Effector memory CD8-positive, alpha-beta T cell (primary cell): ENCODE data around the gene NBEA.

Experiments used
- ATAC-seq: fragments of 150-1000 bp; cut with Tn5 transposase; replicated peaks from 2 replicates; pipeline ENCODE4 v1.10.0; 2021; ENCODE audit warnings: mild to moderate bottlenecking, moderate library complexity
- DNase-seq, 3 experiments: peaks; one replicate each; pipeline ENCODE4 v3.0.0; 2021
- H3K27ac Mint-ChIP-seq, 2 donors: one replicate each; pipeline ENCODE4 v1.8.0; 2022; ENCODE audit warnings: mild to moderate bottlenecking in 2 of 2, mixed read lengths in 2 of 2, moderate library complexity in 2 of 2
- H3K27me3 Mint-ChIP-seq, 2 donors: one replicate each; pipeline ENCODE4 v1.8.0; 2022; ENCODE audit warnings: mixed read lengths in 2 of 2
- H3K36me3 Mint-ChIP-seq: one replicate; pipeline ENCODE4 v1.8.0; 2022; ENCODE audit warnings: mild to moderate bottlenecking, moderate library complexity, mixed read lengths; ENCODE audit not compliant: insufficient read depth
- H3K4me1 Mint-ChIP-seq, 2 donors: one replicate each; pipeline ENCODE4 v1.8.0; 2022; ENCODE audit warnings: low read depth in 2 of 2, mixed read lengths in 2 of 2
- H3K4me3 Mint-ChIP-seq, 2 donors: one replicate each; pipeline ENCODE4 v1.8.0; 2022; ENCODE audit warnings: mild to moderate bottlenecking in 2 of 2, mixed read lengths in 2 of 2, moderate library complexity in 2 of 2
- H3K9me3 Mint-ChIP-seq, 2 donors: one replicate each; pipeline ENCODE4 v1.8.0; 2022; ENCODE audit warnings: mixed read lengths in 2 of 2

NBEA gene

DNA sequence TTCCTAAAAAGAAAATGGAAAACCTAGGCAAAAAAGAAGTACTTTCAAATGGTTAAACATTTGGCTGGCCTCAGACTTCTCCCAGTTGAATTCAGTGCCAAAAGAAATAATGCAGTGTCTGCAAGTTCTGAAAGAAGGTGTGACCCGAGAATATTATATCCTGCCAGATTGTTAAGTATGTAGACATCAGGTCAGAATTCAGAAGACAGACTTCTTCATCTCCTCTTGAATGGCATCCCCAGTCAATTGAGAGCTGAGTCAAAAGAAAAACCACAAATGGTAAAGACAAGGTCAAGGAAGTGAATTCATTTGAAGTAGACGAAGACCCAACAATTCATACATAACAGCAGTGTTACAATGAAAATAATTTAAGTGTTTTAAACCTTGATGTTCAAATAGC is 194.5 kb downstream of the NBEA start:
- Mint-ChIP-seq H3K4me1 (no peaks in the 10 kb centered on the region), H3K9me3 (peaks cover 0 to 4% of the 10 kb centered on the region in 2 donors), H3K27me3 (no peaks in the 10 kb centered on the region), H3K36me3 (no peaks in the 10 kb centered on the region), H3K27ac (no peak overlapping the region), H3K4me3 (no peak overlapping the region)
- DNase-seq (no peak), ATAC-seq (no peak)

GRCh38 chr13:35139591-35139990 is 197.5 kb downstream of the NBEA start:
- ATAC-seq = no peak
- Mint-ChIP-seq H3K27me3 (no peaks in the 10 kb centered on the region), H3K27ac (no peak overlapping the region), H3K4me3 (no peak overlapping the region), H3K36me3 (no peaks in the 10 kb centered on the region), H3K9me3 (peaks cover 0 to 4% of the 10 kb centered on the region in 2 donors), H3K4me1 (no peaks in the 10 kb centered on the region)
- DNase-seq = no peak

- Mint-ChIP-seq H3K36me3 (no peaks in the 10 kb centered on the region), H3K27me3 (no peaks in the 10 kb centered on the region), H3K4me1 (no peaks in the 10 kb centered on the region), H3K27ac (no peak overlapping the region), H3K9me3 (peaks cover 0 to 4% of the 10 kb centered on the region in 2 donors), H3K4me3 (no peak overlapping the region)
- DNase-seq (no peak), ATAC-seq (no peak)
Measured at GRCh38 chr13:35140321-35140720, 198.3 kb downstream of the NBEA start.

- no peaks in the 10 kb centered on the region for H3K27me3 Mint-ChIP-seq
- H3K9me3 Mint-ChIP-seq = peaks cover 0 to 4% of the 10 kb centered on the region in 2 donors
- H3K27ac Mint-ChIP-seq = no peak overlapping the region
- H3K4me1 Mint-ChIP-seq = no peaks in the 10 kb centered on the region
- no peaks in the 10 kb centered on the region for H3K36me3 Mint-ChIP-seq
- no peak overlapping the region for H3K4me3 Mint-ChIP-seq
- DNase-seq (no peak), ATAC-seq (no peak)
Measured at GRCh38 chr13:35140831-35141230, 198.8 kb downstream of the NBEA start.

DNA sequence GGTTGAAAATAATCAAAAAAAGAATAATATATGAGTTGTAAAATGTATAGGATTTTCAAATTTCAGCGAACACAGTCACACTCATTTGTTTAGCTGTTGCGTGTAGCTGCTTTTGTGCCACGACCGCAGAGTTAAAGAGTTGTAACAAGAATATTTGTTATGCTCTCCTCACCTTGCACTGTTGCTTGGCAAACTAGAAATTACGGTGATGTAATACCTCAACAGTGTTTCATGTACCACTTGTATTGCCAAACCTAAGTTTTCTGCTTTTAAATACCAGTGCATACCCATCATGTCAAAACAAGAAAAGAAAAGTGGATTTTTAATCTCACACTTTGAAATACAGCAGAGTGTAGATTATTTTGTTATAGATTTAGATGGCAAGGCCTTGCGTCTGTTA is 201.1 kb downstream of the NBEA start:
- no peaks in the 10 kb centered on the region for H3K27me3 Mint-ChIP-seq
- peaks cover 3 to 7% of the 10 kb centered on the region in 2 donors for H3K9me3 Mint-ChIP-seq
- no peak overlapping the region for H3K27ac Mint-ChIP-seq
- ATAC-seq (no peak), DNase-seq (no peak)
- H3K36me3 Mint-ChIP-seq = no peaks in the 10 kb centered on the region
- H3K4me1 Mint-ChIP-seq = no peaks in the 10 kb centered on the region
- H3K4me3 Mint-ChIP-seq = no peak overlapping the region

- H3K27ac Mint-ChIP-seq = no peak overlapping the region
- no peaks in the 10 kb centered on the region for H3K27me3 Mint-ChIP-seq
- H3K4me3 Mint-ChIP-seq = no peak overlapping the region
- H3K9me3 Mint-ChIP-seq = peaks cover 3 to 7% of the 10 kb centered on the region in 2 donors
- no peaks in the 10 kb centered on the region for H3K36me3 Mint-ChIP-seq
- H3K4me1 Mint-ChIP-seq = no peaks in the 10 kb centered on the region
- no peak for ATAC-seq
- DNase-seq = no peak
Measured at GRCh38 chr13:35144166-35144890, 202.3 kb downstream of the NBEA start.

DNA sequence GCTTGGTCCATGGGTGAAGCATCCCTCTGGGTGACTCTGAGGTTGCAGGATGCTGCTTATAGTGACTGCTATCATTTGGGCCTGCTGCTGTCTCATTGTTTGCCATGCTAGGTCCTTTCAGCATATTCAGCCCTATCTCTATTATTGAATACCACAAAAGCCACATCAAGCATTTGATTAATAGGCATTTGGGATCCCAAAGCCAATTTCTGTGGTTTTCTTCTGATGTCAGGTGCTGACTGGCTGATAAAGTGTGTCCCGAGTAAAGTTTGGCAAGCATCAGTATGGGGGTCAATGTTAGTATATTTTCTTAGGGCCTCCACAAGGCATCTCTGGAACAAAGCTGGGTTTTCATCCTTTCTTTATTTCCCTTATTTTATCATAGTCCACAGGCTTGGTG is 204.6 kb downstream of the NBEA start:
- H3K4me1 Mint-ChIP-seq = no peaks in the 10 kb centered on the region
- no peaks in the 10 kb centered on the region for H3K27me3 Mint-ChIP-seq
- H3K36me3 Mint-ChIP-seq = no peaks in the 10 kb centered on the region
- H3K4me3 Mint-ChIP-seq = no peak overlapping the region
- H3K27ac Mint-ChIP-seq = no peak overlapping the region
- DNase-seq (no peak), ATAC-seq (no peak)
- H3K9me3 Mint-ChIP-seq = peaks cover 2 to 7% of the 10 kb centered on the region in 2 donors

DNA sequence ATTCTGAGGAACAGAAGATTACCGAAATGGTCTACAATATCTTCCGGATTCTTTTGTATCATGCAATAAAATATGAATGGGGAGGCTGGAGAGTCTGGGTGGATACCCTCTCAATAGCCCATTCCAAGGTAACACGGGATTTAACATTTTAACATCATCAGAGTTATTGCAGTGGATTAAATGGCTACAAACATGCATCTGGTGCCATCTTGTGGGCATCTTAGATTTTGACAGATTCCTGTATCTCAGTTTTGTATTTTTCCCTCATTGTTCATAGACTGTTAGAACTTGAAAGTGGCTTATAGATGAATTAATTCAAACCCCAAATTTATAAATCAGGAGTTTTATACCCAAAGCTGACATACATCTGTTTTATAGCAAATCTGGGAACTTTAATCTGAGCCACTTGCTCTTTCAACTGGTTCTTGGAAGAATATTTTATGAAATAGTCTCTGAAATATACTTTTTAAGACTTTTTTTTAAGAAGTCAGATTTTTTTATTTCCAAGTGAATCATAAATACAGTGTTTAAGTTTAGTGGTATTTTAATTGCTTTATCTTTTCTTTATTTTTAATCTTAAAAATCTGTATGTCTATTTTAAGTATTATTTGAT is 215.2 kb downstream of the NBEA start:
- ATAC-seq (no peak), DNase-seq (no peak)
- Mint-ChIP-seq H3K27me3 (no peaks in the 10 kb centered on the region), H3K4me3 (no peak overlapping the region), H3K27ac (no peak overlapping the region), H3K36me3 (no peaks in the 10 kb centered on the region), H3K9me3 (no peaks in the 10 kb centered on the region), H3K4me1 (no peaks in the 10 kb centered on the region)

GRCh38 chr13:35159041-35159440 is 217.0 kb downstream of the NBEA start:
- H3K4me1 Mint-ChIP-seq = peaks cover 0 to 3% of the 10 kb centered on the region in 2 donors
- H3K27me3 Mint-ChIP-seq = no peaks in the 10 kb centered on the region
- H3K4me3 Mint-ChIP-seq = no peak overlapping the region
- H3K27ac Mint-ChIP-seq = no peak overlapping the region
- no peaks in the 10 kb centered on the region for H3K36me3 Mint-ChIP-seq
- no peak for ATAC-seq
- DNase-seq = no peak
- no peaks in the 10 kb centered on the region for H3K9me3 Mint-ChIP-seq

DNA sequence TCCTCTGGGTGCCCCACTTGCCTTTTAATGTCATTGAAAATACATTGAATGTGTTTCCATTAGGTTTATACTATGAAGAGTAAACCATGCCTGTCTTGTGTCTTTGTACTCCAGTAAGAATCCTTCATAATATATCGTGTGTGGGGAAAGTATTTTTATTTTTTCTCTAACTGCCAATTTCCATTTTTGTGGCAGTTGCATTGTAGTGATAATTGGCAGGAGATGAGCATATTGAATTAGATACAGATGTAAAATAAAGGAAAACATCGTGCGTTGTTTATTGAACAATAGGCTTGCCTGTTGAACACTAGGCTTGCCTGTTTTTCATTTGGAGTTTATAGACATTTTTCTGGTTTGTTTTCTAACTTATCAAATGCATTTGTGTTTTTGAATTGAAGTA is 218.8 kb downstream of the NBEA start:
- no peaks in the 10 kb centered on the region for H3K27me3 Mint-ChIP-seq
- no peaks in the 10 kb centered on the region for H3K9me3 Mint-ChIP-seq
- no peaks in the 10 kb centered on the region for H3K36me3 Mint-ChIP-seq
- peaks cover 0 to 3% of the 10 kb centered on the region in 2 donors for H3K4me1 Mint-ChIP-seq
- no peak overlapping the region for H3K27ac Mint-ChIP-seq
- H3K4me3 Mint-ChIP-seq = no peak overlapping the region
- DNase-seq (no peak), ATAC-seq (no peak)

DNA sequence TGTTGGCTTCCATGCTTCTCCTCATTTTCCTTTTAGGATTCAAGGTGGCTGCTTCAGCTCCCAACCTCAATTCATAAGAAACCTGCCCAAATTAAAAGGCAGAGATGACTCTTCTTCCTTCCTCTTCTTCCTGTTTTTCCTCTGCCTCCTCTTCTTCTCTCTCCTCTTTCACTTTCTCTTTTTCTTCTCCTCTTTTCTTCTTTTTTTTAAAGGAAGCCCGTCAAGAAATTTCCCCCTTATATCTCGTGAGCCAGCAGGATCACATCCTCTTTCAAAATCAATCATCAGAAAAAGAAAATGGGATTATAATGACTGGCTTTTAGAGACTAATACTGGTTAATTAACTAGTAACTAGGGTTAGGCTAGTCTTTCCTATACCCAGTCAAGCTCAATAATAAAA is 220.3 kb downstream of the NBEA start:
- ATAC-seq = no peak
- DNase-seq = no peak
- Mint-ChIP-seq H3K27ac (peak overlapping the region in 1 of 2 donors; percentile 7), H3K36me3 (no peaks in the 10 kb centered on the region), H3K27me3 (no peaks in the 10 kb centered on the region), H3K4me3 (peak overlapping the region; percentile 1 to 28), H3K4me1 (peaks cover 0 to 3% of the 10 kb centered on the region in 2 donors), H3K9me3 (no peaks in the 10 kb centered on the region)

- peaks cover 0 to 3% of the 10 kb centered on the region in 2 donors for H3K4me1 Mint-ChIP-seq
- no peaks in the 10 kb centered on the region for H3K36me3 Mint-ChIP-seq
- no peak overlapping the region for H3K27ac Mint-ChIP-seq
- no peaks in the 10 kb centered on the region for H3K27me3 Mint-ChIP-seq
- H3K9me3 Mint-ChIP-seq = no peaks in the 10 kb centered on the region
- no peak for ATAC-seq
- DNase-seq = no peak
- H3K4me3 Mint-ChIP-seq = no peak overlapping the region
Measured at GRCh38 chr13:35163674-35164073, 221.6 kb downstream of the NBEA start.

DNA sequence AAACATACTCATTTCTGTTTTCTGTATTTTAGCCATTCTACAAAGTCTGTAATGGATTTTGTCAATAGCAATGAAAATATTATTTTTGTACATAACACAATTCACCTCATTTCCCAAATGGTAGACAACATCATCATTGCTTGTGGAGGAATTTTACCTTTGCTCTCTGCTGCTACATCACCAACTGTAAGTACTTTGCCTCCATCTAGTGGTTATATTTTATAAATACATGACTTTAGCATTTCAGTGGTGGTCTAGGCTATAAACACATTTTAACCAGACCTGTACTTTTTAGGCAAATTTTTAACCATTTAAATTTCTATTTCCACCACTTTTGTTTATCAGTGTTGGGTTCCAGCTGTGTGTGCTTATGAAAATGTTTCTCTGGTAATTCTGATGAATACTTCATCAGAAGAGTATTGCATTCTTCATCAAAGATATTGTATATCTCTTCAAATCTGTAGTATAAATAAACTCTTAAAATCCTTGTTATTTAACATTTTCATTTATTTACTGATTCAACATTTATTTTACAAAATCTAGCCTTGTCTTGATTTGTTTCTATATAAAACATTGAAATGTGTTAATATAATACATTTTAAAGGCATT is 222.4 kb downstream of the NBEA start:
- Mint-ChIP-seq H3K36me3 (no peaks in the 10 kb centered on the region), H3K4me3 (no peak overlapping the region), H3K9me3 (no peaks in the 10 kb centered on the region), H3K27ac (no peak overlapping the region), H3K27me3 (no peaks in the 10 kb centered on the region), H3K4me1 (peaks cover 0 to 3% of the 10 kb centered on the region in 2 donors)
- ATAC-seq = peak; percentile 39
- DNase-seq = no peak

DNA sequence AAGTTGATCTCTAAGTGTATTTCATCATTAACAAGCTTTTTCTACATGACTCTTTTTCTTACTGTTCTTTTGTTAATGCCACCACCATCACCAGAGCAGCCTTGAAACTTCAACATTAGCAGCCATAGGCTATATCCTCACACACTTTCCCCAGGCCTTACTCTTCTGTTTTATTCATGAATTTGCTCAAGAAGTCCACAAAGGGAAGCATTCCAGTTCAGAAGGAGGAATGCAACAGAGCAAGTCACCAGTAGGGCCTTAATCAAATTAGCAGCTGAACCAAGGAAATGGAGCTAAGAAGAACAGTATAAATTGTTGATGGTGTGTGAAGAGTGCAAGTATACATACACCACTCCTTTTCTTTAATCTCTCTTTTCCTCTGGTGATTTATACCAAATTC is 223.1 kb downstream of the NBEA start:
- peaks cover 0 to 3% of the 10 kb centered on the region in 2 donors for H3K4me1 Mint-ChIP-seq
- H3K9me3 Mint-ChIP-seq = no peaks in the 10 kb centered on the region
- H3K36me3 Mint-ChIP-seq = no peaks in the 10 kb centered on the region
- no peaks in the 10 kb centered on the region for H3K27me3 Mint-ChIP-seq
- no peak overlapping the region for H3K27ac Mint-ChIP-seq
- no peak overlapping the region for H3K4me3 Mint-ChIP-seq
- ATAC-seq (no peak), DNase-seq (no peak)
